GM19324 (cell line): Measurements from ENCODE around the gene TNFAIP2.

Experiments used
- ATAC-seq: cut with Tn5 transposase; IDR thresholded peaks from one replicate; pipeline ENCODE4 v1.9.1; 2021; ENCODE audit warnings: mild to moderate bottlenecking, moderate library complexity; ENCODE audit not compliant: unreplicated experiment, low FRiP score

TNFAIP2 gene

GRCh38 chr14:103122947-103123633 lies at the start of gene TNFAIP2:
Gene TNFAIP2 (plus strand): TSS chr14:103123461. CDS start chr14:103126458, 2,997 bp downstream.
- ATAC-seq, result no peak

GRCh38 chr14:103073876-103074728 lies 49.2 kb upstream of the TNFAIP2 start:
- no peak for ATAC-seq

- no peak for ATAC-seq
Measured at GRCh38 chr14:103074729-103075367, 48.4 kb upstream of the TNFAIP2 start.

GRCh38 chr14:103078420-103078749 lies 44.9 kb upstream of the TNFAIP2 start:
- ATAC-seq, result no peak

GRCh38 chr14:103078860-103079587 lies 44.2 kb upstream of the TNFAIP2 start:
- no peak for ATAC-seq

- no peak for ATAC-seq
Measured at GRCh38 chr14:103081951-103082350, 41.3 kb upstream of the TNFAIP2 start.

- ATAC-seq, result no peak
Measured at GRCh38 chr14:103084021-103084919, 39.0 kb upstream of the TNFAIP2 start, which contains the start of gene LBHD2. Gene LBHD2 (plus strand): TSS chr14:103084210. CDS start chr14:103086013, 1,803 bp downstream.

- no peak for ATAC-seq
Measured at GRCh38 chr14:103085106-103086091, 37.9 kb upstream of the TNFAIP2 start.

GRCh38 chr14:103086771-103087342 lies 36.4 kb upstream of the TNFAIP2 start:
- no peak for ATAC-seq

- no peak for ATAC-seq
Measured at GRCh38 chr14:103087343-103087835, 35.9 kb upstream of the TNFAIP2 start.

GRCh38 chr14:103088921-103089320 lies 34.3 kb upstream of the TNFAIP2 start:
- ATAC-seq, result no peak

GRCh38 chr14:103089386-103090335 lies 33.6 kb upstream of the TNFAIP2 start:
- no peak for ATAC-seq

- ATAC-seq, result no peak
Measured at GRCh38 chr14:103090481-103091020, 32.7 kb upstream of the TNFAIP2 start.

- peak; percentile 47 for ATAC-seq
Measured at GRCh38 chr14:103091041-103091882, 32.0 kb upstream of the TNFAIP2 start.

- ATAC-seq, result no peak
Measured at GRCh38 chr14:103091883-103092222, 31.4 kb upstream of the TNFAIP2 start.
